Islet precursor cell (in vitro differentiated cells): ENCODE data around the gene DBH.

ENCODE experiments used
- DNase-seq: peaks from one replicate; pipeline ENCODE4 v3.0.0-alpha.2; 2018

DBH gene

DNA sequence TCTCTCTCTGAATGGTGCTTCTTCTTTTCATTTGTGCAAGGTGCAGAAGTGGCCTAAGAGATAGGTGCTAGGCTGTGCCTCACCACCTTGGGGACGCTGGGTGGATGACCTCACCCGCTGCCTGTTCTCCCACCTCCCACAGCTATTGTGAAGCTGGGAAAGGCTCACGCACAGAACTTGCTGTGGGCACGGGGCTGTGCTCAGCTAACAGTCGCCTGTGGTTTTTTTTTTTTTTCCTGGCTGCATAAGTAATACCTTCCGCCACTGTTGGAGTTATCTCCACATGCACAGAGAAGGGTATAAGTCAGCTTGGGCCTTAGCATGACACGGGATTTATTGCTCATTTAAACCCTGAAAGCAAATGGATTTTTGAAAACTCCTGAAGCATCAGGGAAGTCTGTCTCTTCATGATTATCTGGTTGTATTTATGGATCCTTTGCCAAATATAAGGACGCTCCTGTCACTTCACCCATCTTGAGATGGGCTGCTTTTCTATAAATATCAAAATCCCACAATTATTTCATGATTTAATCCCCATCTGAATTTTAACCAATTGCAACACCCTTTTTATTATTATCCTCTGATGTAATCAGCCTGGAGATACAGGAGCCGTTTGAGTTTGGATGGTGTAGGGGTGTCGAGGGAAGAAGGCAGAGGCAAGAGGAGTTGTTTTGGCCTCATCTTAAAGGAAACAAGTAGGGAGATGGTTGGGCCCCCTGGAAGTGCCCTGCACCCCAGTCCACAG lies 9.0 kb downstream of the DBH start:
- no peak for DNase-seq

DNA sequence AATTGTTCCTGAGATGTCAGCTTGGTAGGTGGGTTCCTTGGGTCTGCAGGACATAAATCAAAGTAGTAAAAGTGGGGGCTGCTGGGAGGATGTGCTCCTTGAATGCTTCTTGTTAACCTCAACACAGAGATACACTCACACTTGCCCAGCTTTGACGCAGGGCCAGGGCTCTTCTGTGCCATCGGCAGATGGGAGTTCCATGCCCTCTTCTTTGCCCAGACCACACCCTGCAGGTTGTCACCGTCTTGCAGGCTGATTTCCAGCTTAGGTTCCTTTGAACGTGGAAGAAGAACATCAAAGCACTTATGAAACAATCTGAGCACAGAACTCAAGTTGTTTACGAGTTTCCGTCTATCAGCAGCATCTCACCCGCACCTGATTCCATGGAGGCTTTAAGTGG lies 11.0 kb downstream of the DBH start:
- DNase-seq, result no peak

DNA sequence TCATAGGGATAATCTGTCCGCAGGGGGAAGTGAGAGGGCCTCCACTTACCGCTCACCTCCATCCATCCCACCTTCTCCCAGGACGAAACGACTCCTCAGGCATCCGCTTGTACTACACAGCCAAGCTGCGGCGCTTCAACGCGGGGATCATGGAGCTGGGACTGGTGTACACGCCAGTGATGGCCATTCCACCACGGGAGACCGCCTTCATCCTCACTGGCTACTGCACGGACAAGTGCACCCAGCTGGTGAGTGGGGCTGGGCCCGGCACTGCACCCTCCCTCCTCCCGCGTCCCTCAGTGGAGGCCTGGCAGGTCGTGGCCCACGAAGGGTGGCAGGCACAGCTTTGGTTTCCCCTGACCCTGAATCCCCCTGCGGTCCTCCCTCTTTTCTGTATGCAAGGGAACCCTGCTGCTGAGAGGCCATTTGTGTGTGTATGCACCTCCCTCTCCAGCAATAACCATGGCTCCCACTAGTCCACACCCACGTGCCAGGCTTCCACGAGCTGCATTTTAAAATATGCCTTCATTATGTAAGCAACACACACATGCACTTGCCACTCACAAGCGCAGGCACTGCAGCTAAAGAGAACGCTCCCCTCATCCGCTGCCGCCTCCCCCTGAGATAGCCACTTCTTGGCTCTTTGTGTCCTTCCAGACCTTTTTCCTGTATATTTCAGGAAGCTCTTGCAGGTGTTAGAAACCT lies 11.8 kb downstream of the DBH start:
- DNase-seq, result no peak

DNA sequence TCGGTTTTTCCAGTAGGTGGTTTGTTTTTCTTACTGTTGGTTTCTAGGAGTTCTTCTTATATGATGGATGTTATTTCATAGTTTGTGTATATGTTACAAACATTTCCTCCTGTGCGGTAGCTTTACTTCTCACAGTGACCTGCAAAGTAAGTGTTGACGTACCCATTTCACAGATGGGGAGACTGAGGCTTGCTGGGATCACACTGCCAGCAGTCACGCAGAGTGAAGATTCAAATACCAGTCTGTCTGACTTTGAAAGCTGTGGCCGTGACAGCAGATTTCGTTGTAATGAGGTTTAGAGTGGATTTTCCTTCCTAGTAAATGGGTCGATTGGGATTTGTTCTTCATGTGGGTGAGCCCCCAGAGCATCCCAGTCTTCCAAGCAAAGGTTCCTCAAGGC lies 13.0 kb downstream of the DBH start:
- DNase-seq, result no peak

DNA sequence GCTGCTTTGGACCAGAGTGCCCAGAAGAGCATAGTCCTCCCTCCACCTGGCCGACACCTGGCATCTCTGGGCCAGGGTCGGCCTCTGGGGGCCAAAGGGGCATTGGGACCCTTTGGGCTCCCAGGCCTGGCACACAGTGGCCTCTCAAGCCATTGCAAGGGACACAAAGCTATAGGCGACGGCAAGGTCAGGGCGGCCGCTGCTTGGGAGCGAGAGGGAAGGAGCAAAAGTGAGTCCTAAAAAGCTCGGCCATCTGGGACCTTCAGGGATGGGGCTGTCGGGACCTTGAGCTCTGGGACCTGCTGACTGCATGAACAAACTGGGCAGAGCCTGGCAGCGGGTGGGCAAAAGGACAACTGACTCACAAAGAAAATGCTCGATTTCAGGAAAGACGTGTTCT lies 13.9 kb downstream of the DBH start:
- DNase-seq, result no peak

DNA sequence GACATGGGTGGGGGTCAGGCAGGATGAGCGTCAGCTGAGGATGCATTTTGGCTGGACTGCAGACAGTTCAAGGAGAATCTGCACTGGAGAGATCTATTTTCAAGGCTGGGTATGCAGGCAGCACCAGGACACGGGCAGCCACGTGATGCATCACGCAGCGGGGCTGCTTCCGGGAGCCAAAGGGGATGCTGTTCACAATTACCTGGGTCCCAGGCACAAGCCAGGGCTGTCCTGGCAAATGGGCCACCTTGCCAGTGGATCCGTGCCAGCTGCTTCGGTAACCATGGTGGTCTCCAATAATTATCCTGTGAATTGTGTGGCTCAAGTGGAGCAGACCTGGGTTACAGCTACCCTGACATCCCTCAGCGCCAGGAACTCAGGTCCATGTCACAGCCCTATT lies 17.5 kb downstream of the DBH start:
- no peak for DNase-seq

DNA sequence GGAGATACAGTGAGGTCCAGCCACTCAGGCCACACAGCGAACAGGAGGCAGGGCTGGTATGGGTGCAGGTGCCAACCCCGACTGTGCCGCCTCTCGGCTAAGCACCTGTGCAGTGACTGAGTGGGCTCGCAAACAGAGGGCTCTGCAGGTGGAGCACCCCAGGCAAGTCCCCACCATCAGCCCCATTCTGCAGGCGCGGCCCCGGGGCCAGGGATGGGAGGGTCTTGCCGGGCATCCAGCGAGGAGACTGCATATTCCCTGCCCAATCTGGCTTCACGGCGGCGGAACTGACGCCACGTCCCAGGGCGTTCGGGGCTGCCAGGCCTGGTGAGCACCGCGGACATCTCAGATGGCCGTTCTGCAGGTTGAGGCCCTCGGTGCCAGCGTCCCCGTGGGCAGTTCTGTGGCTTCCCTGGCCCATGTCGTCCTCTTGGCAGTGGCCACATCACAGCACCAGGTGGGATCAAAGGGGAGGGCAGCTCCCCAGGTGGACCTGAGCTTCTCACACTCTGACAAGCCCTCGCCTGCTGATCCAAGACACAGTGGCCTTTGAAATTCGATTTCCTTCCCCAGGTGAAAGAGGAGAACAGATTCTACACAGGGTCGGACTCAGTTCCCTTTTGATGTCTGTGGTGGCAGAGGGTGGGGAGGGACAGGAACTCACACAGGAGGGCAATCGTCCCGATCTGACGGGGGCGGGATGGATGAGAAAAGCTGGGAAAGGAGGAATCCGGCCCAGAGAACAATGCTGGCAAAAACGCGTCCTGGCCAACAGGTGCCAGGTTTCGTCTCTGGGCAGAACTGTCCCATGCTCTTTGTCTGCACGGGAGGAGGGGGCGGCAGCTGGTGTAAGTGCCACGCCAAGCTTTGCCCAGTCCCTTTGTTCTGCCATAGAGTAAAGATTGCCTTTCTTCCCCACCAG lies 18.8 kb downstream of the DBH start:
- no peak for DNase-seq

DNA sequence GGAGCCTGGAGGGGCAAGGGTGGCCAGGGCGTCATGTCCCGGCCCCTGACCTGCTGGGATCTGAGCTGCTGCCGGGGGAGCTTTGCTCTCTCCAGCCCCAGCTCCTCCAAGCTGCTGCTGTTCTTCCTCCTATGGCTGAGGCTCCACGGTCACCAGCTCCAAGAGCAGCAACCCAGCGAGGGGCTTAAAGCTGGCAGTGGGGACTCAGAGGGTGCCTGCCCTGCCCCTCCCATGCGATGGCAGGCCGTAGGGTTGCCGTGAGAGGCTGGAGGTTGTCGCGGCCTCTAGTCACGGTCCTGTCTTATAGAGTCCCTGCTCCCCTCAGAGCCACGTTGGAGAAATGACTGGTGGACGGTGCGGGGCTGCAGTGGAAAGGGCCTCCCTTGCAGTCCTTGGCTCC lies 19.5 kb downstream of the DBH start:
- DNase-seq, result no peak

DNA sequence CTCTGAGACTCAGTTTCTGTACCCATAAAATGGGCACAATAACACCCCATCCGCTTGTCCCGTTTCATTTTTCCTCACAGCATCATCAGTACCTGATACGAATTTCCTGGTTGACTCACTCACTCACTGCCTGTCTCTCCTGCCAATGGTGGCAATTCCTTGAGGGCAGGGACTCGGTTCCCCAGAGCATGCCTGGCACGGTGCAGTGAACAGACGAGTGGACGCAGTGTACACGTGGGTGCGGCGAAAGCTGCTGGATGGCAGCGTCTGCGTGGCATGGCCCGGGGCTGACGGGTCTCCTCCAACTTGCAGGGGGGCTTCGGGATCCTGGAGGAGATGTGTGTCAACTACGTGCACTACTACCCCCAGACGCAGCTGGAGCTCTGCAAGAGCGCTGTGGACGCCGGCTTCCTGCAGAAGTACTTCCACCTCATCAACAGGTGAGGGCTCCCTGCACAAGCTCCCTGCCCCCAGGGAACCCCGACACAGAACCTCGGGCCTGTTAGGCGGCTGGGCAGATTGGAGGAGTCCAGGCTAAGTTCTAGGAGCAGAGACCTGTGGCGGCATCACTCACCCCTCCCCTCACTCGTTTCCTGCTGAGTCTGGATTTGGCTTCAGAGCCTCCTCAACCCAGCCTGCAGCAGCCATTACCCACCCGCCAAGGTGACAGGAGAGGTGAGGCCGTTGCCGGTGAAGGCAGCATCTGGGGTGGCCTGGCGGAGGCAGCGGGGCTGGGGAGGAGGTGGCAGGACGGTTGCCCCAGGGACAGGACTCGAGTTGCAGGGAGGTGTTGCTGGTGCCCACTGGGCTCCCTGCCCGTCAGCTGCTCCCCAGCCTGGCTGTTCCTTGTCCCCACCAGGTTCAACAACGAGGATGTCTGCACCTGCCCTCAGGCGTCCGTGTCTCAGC lies 20.3 kb downstream of the DBH start:
- no peak for DNase-seq

DNA sequence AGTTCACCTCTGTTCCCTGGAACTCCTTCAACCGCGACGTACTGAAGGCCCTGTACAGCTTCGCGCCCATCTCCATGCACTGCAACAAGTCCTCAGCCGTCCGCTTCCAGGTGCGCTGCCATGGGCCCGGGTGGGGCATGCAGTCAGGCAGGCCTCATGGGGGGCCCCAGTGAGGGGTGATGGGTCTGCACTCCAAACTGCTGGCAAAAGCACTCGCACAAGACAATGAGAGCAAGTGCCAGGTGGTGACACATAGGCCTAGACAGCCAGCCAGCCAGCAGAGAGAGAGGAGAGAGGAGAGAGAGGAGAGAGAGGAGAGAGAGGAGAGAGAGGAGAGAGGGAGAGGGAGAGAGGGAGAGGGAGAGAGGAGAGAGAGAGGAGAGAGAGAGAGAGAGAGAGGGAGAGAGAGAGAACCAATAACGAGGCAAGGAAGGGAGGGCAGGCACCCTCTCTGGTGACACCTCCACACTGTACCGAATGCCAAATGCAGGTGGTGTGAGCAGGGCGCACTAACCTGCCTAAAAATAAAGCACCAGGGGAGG lies 21.0 kb downstream of the DBH start:
- DNase-seq, result no peak

DNA sequence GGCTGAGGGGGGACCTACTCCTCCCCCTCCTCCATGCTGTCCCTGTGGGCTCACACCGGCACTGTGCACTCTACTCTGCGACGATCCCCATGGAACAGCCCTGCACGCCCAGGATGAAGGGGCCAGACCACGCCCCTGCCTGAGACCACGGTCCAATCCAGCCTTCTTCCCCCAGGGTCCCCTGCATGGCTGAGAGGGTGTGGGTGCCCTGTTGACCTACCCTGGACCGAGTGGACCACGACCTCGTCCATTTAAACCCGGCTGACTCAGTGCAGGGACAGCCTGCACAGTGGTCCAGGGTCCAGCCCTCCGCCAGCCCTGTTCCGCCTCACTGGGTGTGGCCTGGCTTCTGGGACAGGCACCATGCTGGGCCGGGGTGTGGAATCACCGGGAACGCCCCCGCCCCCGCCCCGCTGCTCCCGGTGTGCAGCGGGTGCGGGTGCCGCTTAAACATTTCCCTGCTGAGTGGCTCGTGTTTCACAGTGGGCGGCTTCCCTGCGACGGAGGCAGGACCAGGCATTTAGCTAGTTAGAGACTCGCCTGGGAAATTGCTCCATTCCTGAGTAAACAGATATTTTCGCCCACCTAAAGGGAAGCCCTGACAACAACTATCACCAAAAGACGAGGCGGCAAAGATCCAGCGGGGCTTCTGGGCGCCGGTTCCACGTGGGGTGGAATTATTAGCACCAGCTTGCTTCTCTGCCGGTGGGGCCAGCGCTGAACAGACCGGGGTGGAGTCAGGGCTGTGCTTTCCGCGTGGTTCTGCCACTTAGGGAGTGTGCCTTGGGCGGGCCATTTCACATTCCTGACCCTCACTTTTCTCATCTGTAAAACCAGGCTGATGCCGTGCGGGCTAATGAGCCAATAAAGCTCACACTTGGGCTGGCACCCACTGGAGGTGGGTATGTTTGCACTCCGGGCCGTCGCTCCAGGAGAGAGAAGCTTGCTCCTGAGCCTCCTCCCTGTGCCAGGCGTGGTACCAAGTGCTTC lies 22.6 kb downstream of the DBH start:
- peak; percentile 83 for DNase-seq

DNA sequence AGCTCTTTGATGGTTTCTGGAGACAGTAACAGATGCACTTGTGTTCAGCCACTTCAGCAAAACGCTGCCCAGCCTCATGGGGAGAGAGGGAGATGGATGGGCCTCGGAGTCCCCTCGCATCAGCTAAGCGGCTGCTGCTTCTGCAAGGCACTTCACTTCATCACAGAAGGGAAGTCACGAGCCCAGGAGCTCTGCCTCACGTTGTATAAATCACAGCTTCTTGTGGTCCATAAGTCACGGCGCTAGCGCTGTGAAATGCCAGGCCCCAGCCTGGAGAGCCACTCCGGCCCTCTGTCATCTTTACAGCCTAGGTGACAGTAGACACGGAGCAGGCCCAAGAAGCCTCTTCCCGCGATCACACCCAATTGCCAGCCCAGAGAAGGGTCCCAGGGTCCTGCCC lies 23.4 kb downstream of the DBH start:
- no peak for DNase-seq

DNA sequence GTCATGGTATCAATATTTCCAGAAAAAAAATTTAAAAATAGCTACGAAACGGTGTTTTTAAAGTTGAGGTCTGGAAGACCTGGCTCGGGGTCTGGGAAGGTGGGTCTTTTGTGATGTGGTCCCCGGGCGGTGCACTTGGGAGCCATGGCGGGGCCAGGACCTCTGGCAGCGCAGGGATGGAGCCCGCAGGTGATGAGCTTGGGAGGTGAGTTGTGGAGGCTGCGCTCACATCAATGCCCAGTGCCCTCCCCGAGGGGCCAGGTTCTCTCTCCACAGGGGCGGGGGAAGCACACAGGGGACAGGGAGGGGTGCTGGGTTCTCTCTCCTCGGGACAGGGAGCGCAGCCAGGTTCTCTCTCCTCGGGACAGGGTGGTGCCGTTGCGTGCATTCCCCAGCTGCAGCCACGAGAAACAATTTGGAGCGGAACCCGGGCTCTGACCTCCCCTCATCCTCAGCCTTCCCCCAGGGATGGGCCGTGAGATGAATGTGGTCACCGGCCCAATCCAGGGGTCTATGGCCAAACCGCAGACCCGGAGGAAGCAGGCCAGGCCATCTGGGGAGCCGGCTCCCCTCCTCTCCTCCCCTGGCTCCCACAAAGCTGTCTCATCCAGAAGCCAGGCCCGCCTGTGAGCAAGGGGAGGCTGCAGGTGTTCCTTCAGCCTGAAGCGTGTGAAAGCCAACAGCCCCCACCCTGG lies 25.8 kb downstream of the DBH start:
- DNase-seq, result no peak

DNA sequence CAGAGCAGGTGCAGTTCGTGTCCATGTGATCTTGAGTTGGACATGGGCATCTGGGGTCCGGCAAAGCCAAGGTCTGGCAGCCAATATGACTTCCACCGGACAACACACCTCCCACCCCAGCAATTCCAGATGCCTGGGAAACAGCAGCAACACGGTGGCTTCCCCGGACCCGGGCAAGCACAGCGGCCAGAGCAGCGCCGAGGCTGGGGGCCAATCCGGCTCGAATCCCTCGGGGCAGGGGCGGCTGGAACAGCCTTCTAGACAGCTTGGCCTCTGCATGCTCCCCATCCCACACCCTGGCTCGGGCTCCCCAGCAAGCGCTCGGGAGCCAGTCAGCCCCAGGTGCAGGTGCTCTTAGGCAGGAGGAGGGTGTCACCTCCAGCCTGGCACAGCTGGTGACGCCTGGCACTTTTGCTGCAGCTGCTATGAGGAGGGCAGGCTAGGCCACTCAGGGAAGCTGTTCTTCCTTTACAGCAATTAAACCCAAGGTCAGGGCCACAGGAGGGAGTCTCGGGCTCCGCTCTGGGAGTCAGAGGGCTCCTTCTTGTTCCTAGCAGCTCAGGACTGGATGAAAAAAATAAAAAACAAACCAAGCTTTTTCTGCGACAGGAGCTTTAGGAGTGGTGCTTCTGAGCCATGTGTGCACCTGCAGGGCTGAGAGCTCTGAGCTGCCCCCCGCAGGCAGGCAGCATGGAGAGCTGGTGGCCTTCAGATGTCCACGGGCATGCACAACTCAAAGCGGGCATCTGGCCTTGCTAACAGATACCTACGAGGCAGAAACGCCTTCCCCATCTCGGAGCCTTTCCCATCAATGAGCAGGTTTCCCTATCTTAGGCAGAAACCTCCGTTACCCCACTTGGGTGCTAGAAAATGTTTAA lies 28.2 kb downstream of the DBH start:
- no peak for DNase-seq

DNA sequence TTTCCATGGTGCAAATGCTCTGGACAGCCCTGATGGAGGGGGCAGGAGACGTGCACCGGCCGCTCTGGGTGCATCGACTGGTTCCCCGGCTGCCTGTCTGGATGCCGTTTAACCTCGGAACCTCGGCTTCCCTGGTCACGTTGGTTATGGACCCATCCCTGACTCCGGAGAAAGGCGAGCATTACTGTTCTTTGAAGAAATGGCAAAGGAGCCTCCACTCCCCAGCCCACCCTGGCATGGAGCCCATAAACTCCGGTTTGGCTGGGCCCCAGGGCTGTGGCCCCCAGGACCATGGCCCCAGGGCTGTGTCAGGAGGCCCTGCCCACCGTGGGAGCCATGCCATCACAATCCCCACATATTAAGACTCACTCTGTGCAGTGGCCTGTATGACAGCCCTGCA lies 28.9 kb downstream of the DBH start:
- no peak for DNase-seq

DNA sequence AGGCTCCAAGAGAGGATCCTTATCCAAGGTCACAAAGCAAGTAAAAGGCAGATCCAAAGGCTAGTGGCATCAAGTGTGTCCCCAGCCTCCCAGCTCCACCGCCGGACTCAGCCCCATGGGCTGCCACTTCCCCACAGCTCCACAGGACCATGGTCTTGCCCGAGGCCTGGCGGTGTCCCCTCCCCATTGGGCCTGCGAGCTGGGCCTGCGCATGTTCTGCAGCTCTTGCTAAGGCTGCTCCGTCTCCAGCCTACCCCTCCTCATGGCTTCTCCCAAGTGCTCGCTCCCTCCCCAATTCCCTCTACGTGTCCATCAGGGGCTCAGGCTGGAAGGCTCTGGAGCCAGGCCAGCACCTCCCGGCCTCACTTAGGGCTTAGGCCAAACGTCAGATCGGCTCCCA lies 29.4 kb downstream of the DBH start:
- DNase-seq, result no peak

DNA sequence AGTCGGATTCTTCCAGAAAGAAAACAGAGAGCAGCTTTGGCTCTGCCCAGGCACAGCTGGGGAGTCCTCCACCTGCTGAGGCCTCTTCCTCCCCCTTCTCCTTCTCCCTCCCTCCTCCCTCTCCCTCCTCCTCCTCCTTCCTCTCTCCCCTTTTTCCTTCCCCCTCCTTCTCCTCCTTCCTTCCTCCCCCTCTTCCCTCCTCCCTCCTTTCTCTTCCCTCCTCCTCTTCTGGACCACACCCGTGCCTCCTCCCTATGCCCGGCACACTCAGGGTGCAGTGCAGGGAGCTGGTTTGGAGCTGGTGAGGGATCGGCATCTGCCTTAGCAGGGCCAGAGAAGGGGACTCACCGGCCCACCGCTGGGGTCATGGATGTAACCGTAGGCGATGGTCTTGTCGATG lies 30.2 kb downstream of the DBH start:
- no peak for DNase-seq

DNA sequence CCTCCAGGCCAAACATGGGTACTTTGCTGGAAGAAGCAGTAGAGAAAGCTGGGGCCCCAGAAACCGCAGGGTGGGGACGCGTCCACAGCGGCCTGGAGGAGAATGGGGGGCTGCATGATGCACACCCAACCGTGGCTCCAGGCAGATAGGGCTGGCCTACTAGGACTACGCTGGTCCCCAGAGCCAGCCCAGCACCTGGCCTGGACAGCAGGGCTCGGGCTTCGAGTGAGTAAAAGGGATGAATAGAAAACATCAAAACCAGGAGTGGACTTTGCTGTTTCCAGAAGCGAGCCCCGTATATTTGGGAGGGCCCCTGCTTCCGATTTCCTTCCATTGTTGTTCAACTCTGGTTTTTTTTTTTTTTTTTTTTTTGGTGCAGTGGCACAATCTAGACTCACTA lies 30.7 kb downstream of the DBH start:
- DNase-seq, result no peak

DNA sequence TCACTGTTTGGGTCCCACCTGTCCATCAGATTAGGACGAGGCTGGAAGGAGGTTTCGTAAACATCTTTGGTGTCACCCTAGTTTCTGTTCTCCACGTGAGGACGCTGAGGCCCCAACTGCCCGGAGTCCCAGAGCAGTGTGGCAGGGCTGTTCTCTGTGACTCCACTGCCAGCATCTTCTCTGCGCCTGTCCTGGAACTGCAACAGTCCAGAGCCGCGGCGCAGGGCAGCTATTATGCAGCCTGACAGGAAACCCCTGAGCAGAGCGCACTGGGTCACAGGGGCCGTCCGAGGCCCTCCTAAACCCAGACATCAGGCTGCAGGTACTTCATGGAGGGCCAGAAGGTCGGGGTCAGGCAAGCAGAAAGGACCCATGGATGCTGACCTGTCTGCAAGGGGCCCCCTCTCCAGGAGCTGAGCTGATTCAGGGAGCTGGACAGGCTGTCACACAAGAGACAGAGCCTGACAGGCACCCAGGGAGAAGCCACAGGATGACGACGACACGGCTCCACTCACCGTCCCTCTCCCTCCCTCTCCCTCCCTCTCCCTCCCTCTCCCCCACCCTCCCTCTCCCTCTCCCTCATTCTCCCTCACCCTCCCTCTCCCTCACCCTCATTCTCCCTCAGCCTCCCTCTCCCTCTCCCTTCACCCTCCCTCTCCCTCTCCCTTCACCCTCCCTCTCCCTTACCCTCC lies 31.7 kb downstream of the DBH start:
- no peak for DNase-seq
